ENCODE measurements around the gene JAM3. TPM values are rescaled to one million over a fixed set of nuclear protein-coding genes. Genes with fewer than 3 reads are reported as not detected.

The JAM3 gene
- total RNA-seq, 4 donors from 2014 or later = 60.9 to 124 (median 96.5) TPM

- no peak overlapping the region for H3K27ac ChIP-seq
- H3K9me3 ChIP-seq = no peaks in the 10 kb centered on the region
- WGBS, 2 donors = 81 to 88% methylated on average over 24 to 30 of the region's 30 CpGs
- TF ChIP-seq CTCF (IDR thresholded peaks at IDR 0.05) (no peak), POLR2A (IDR thresholded peaks at IDR 0.05) (no peak), EP300 (IDR thresholded peaks at IDR 0.05) (no peak)
- H3K27me3 ChIP-seq = no peaks in the 10 kb centered on the region
- no peak overlapping the region for H3K4me3 ChIP-seq
- no peaks in the 10 kb centered on the region for H3K4me1 ChIP-seq
- peaks cover 0 to 97% (median 12%) of the 10 kb centered on the region in 3 donors for H3K36me3 ChIP-seq
- no peak for DNase-seq (ENCODE audit: low spot score in 2 of 2)
Observed at GRCh38 chr11:134153147-134153905, 84.5 kb downstream of the JAM3 start.

GRCh38 chr11:134154441-134154840 lies 85.6 kb downstream of the JAM3 start:
- no peak for DNase-seq (ENCODE audit: low spot score in 2 of 2)

GRCh38 chr11:134155456-134155855 lies 86.6 kb downstream of the JAM3 start:
- Histone ChIP-seq H3K27me3 (no peaks in the 10 kb centered on the region), H3K27ac (no peak overlapping the region), H3K4me3 (no peak overlapping the region), H3K9me3 (no peaks in the 10 kb centered on the region), H3K36me3 (peaks cover 0 to 90% (median 19%) of the 10 kb centered on the region in 3 donors), H3K4me1 (no peaks in the 10 kb centered on the region)
- 86 to 91% methylated on average over 16 of the region's 16 CpGs for WGBS, 2 donors
- no peak for DNase-seq (ENCODE audit: low spot score in 2 of 2)
- no peak for TF ChIP-seq POLR2A (IDR thresholded peaks at IDR 0.05)
- no peak for TF ChIP-seq CTCF (IDR thresholded peaks at IDR 0.05)
- no peak for TF ChIP-seq EP300 (IDR thresholded peaks at IDR 0.05)

More at GRCh38 chr11:134154441-134154840, 85.6 kb downstream of the JAM3 start:
- Histone ChIP-seq H3K27me3 (no peaks in the 10 kb centered on the region), H3K4me3 (no peak overlapping the region), H3K27ac (no peak overlapping the region), H3K36me3 (peaks cover 0 to 90% (median 16%) of the 10 kb centered on the region in 3 donors), H3K9me3 (no peaks in the 10 kb centered on the region), H3K4me1 (no peaks in the 10 kb centered on the region)
- TF ChIP-seq POLR2A (IDR thresholded peaks at IDR 0.05) (no peak), CTCF (IDR thresholded peaks at IDR 0.05) (no peak), EP300 (IDR thresholded peaks at IDR 0.05) (no peak)
- 80 to 86% methylated on average over 11 of the region's 11 CpGs for WGBS, 2 donors

- peaks cover 0 to 90% (median 15%) of the 10 kb centered on the region in 3 donors for H3K36me3 ChIP-seq
- 91 to 95% methylated on average over 26 to 28 of the region's 28 CpGs for WGBS, 2 donors
Observed at GRCh38 chr11:134155946-134156865, 87.3 kb downstream of the JAM3 start.

More at GRCh38 chr11:134155946-134156865, 87.3 kb downstream of the JAM3 start:
- no peak overlapping the region for H3K27ac ChIP-seq
- no peaks in the 10 kb centered on the region for H3K27me3 ChIP-seq
- no peak for DNase-seq (ENCODE audit: low spot score in 2 of 2)
- H3K4me3 ChIP-seq = no peak overlapping the region
- H3K4me1 ChIP-seq = no peaks in the 10 kb centered on the region
- TF ChIP-seq EP300 (IDR thresholded peaks at IDR 0.05) (no peak), POLR2A (IDR thresholded peaks at IDR 0.05) (no peak), CTCF (IDR thresholded peaks at IDR 0.05) (no peak)
- no peaks in the 10 kb centered on the region for H3K9me3 ChIP-seq
